GM19239 (cell line): ENCODE measurements around the gene ST3GAL3.
A peak's percentile ranks its signal among the peaks of the same experiment; 100 is the strongest.
"Not testable (repeated sequence)": the region's sequence is repeated elsewhere in the genome, so short reads cannot be mapped to it uniquely, and the experiment has no call there.

Source experiments
- DNase-seq: peaks from one replicate; pipeline ENCODE4 v3.0.0; 2011; ENCODE audit warnings: low spot score; ENCODE audit not compliant: insufficient read length
- FAIRE-seq: peaks from 2 replicates; lab custom pipeline; 2011; peaks lifted over from hg19 to GRCh38; lab: Jason Lieb, UNC

The ST3GAL3 gene

GRCh38 chr1:43699281-43699680 lies 8.1 kb upstream of the ST3GAL3 start:
- no peak for DNase-seq
- no peak for FAIRE-seq

- DNase-seq (no peak), FAIRE-seq (no peak)
These were observed 3.5 kb upstream of the ST3GAL3 start for GRCh38 chr1:43703836-43704235.

GRCh38 chr1:43704838-43705237 lies 2.5 kb upstream of the ST3GAL3 start:
- DNase-seq (no peak), FAIRE-seq (no peak)

- DNase-seq (no peak), FAIRE-seq (no peak)
These were observed 2.0 kb upstream of the ST3GAL3 start for GRCh38 chr1:43705334-43705733.

GRCh38 chr1:43705982-43706597 lies 1.2 kb upstream of the ST3GAL3 start:
- DNase-seq: no peak
- no peak for FAIRE-seq

- DNase-seq (peak; percentile 22), FAIRE-seq (no peak)
These were observed 642 bp upstream of the ST3GAL3 start for GRCh38 chr1:43706598-43707189.

- FAIRE-seq (no peak), DNase-seq (no peak)
These were observed 670 bp downstream of the ST3GAL3 start for GRCh38 chr1:43708002-43708410.

GRCh38 chr1:43711049-43711448 lies 3.7 kb downstream of the ST3GAL3 start:
- FAIRE-seq: no peak
- no peak for DNase-seq

GRCh38 chr1:43711524-43712386 lies 4.4 kb downstream of the ST3GAL3 start:
- no peak for FAIRE-seq
- DNase-seq: no peak

GRCh38 chr1:43716559-43717281 lies 9.4 kb downstream of the ST3GAL3 start:
- FAIRE-seq (no peak), DNase-seq (no peak)

- no peak for FAIRE-seq
- DNase-seq: no peak
These were observed 11.7 kb downstream of the ST3GAL3 start for GRCh38 chr1:43719063-43719462.

- not testable (repeated sequence) for DNase-seq, FAIRE-seq
These were observed 12.5 kb downstream of the ST3GAL3 start for GRCh38 chr1:43719670-43720419.

GRCh38 chr1:43722810-43723209 lies 15.5 kb downstream of the ST3GAL3 start:
- DNase-seq (no peak), FAIRE-seq (no peak)

GRCh38 chr1:43729816-43730463 lies 22.6 kb downstream of the ST3GAL3 start:
- DNase-seq (no peak), FAIRE-seq (no peak)

- DNase-seq (no peak), FAIRE-seq (no peak)
These were observed 24.7 kb downstream of the ST3GAL3 start for GRCh38 chr1:43731867-43732531.

- FAIRE-seq (no peak), DNase-seq (no peak)
These were observed 29.5 kb downstream of the ST3GAL3 start for GRCh38 chr1:43736819-43737218.

GRCh38 chr1:43742026-43742425 lies 34.7 kb downstream of the ST3GAL3 start:
- FAIRE-seq (no peak), DNase-seq (no peak)

GRCh38 chr1:43743206-43743605 lies 35.9 kb downstream of the ST3GAL3 start:
- no peak for DNase-seq
- no peak for FAIRE-seq

- DNase-seq (no peak), FAIRE-seq (no peak)
These were observed 40.4 kb downstream of the ST3GAL3 start for GRCh38 chr1:43747736-43748135.
